ENCODE data around the gene TMEM30A. TPM values are rescaled to one million over a fixed set of nuclear protein-coding genes. Genes with fewer than 3 reads are reported as not detected.

Gene TMEM30A
- total RNA-seq, 1 experiment from 2014 or later: 65.2 TPM

DNA sequence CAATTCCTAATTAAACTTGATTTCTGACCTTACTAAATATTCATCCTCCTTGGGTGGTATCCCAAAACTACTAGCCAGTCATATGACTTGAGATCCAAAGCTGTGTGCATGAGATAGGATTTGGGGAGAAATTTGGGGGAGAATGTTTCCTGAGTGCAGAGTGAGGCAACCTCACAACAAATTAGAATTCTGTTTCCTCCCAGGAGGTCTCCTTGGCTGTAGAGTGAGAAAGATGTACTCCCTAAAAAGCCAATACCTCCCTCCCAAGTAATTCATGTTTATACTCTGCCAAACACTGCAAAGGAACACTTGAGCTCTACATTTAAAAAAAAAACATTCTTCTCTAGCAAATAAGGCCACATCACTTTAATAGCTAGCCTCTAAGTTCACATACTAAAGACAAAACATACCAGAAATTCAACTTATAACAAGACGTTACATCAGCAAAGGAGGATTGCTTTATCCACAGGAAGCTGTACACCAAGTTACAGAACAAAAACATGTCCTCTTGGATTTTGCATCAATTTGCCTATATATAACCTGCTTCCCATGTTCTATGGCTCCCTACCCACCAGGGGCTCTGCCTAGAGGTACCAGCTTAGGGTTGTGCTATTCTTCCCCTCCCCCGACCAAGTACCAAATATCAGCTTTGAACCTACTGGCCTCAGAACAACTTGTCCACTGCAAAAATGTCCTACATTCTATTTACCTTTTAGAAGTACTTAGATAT, 15.4 kb upstream of the TMEM30A start:
- Histone ChIP-seq H4K5ac (ENCODE audit: insufficient read length, low read depth, low read length) (no peak overlapping the region), H3K27ac (ENCODE audit: insufficient read length, low read depth, low read length) (no peak overlapping the region), H3K4me2 (ENCODE audit: insufficient read depth, insufficient read length, low read length) (no peak overlapping the region), H3K27me3 (ENCODE audit: insufficient read depth, low read length) (no peaks in the 10 kb centered on the region), H2AFZ (ENCODE audit: low read length) (no peak overlapping the region), H3K79me2 (ENCODE audit: insufficient read depth, low read length) (no peaks in the 10 kb centered on the region), H4K8ac (replicated peaks; ENCODE audit: insufficient read length, low read depth, low read length) (no peak overlapping the region), H3K4me1 (ENCODE audit: insufficient read depth, low read length) (no peaks in the 10 kb centered on the region; the same call in 1 of the 2 replicates), H2AK5ac (ENCODE audit: insufficient read length, low read length) (no peak overlapping the region), H3K14ac (ENCODE audit: insufficient read depth, low read length) (no peak overlapping the region), H3K23ac (ENCODE audit: insufficient read length, low read depth, low read length) (no peak overlapping the region), H2BK20ac (ENCODE audit: low read depth, low read length, poor library complexity, severe bottlenecking) (no peak overlapping the region), H3K79me1 (ENCODE audit: insufficient read depth, low read depth, low read length, poor library complexity, severe bottlenecking) (no peaks in the 10 kb centered on the region), H3K9me3 (ENCODE audit: control insufficient read depth, low read depth, low read length) (no peaks in the 10 kb centered on the region), H4K20me1 (ENCODE audit: control insufficient read depth, insufficient read depth, insufficient read length) (no peaks in the 10 kb centered on the region), H3T11ph (ENCODE audit: low read length) (no peak overlapping the region), H3K23me2 (ENCODE audit: insufficient read length, low read depth, low read length, poor library complexity, severe bottlenecking) (no peaks in the 10 kb centered on the region), H2BK120ac (ENCODE audit: low read depth, low read length, poor library complexity, severe bottlenecking) (no peak overlapping the region), H3K56ac (ENCODE audit: insufficient read length, low read depth, low read length) (no peak overlapping the region), H3K9ac (ENCODE audit: extremely low read depth, insufficient read length, low read length) (no peak overlapping the region), H4K91ac (ENCODE audit: insufficient read length, low read depth, low read length) (no peak overlapping the region), H3K18ac (ENCODE audit: insufficient read length, low read depth, low read length) (no peak overlapping the region), H3K4ac (ENCODE audit: low read depth, low read length) (no peak overlapping the region), H2BK15ac (ENCODE audit: low read depth, low read length) (no peak overlapping the region), H2BK5ac (ENCODE audit: insufficient read length, low read length) (no peak overlapping the region), H2BK12ac (ENCODE audit: insufficient read length, low read depth, low read length) (no peak overlapping the region)
- WGBS (ENCODE audit: extremely low coverage, insufficient read length, low lambda C conversion rate): no CpG with 5 or more reads among the region's 2 CpGs
- Mint-ChIP-seq H3K4me3 (no peak overlapping the region), H3K9me3 (no peaks in the 10 kb centered on the region), H3K4me1 (peaks cover 17 to 19% of the 10 kb centered on the region in 2 experiments), H3K27ac (peak overlapping the region in 2 of 3 experiments; percentile 17 to 58; a peak in 2 of 7 replicates), H3K27me3 (ENCODE audit: low read depth) (no peaks in the 10 kb centered on the region), H3K36me3 (ENCODE audit: insufficient read depth in 1 of 3, low read depth in 3 of 3) (no peaks in the 10 kb centered on the region)
- DNase-seq: no peak
- TF ChIP-seq CTCF (conservative IDR thresholded peaks at IDR 0.05): no peak
